A549 (cell line): ENCODE data around the gene THADA.

Experiments used
- CEBPB ChIP-seq, 2 experiments: fragments of >200 bp in 1 of 2; sonication (Bioruptor Twin) in 1 of 2; formaldehyde crosslinking in 1 of 2; IDR thresholded peaks; 2 replicates each; pipeline ENCODE4 v1.6.1; 2012 to 2016
- EP300 ChIP-seq, 2 experiments: fragments of >200 bp; sonication (Bioruptor Twin); formaldehyde crosslinking; IDR thresholded peaks; 2 replicates in 1 of 2; 3 replicates in 1 of 2; pipeline ENCODE4 v1.6.1; 2016 to 2017
- PHF8 ChIP-seq: fragments of 200-600 bp; sonication (generic); IDR thresholded peaks from 2 replicates; pipeline ENCODE4 v1.6.1; 2016; ENCODE audit warnings: low read depth, mild to moderate bottlenecking, antibody characterized with exemption, moderate library complexity, borderline replicate concordance
- POLR2A ChIP-seq: IDR thresholded peaks from 2 replicates; pipeline ENCODE4 v1.6.1; 2012; ENCODE audit warnings: mild to moderate bottlenecking, low read length
- ZC3H11A ChIP-seq: fragments of 450-650 bp; IDR thresholded peaks from 2 replicates; pipeline ENCODE4 v1.6.1; 2014; ENCODE audit warnings: antibody characterized with exemption, mild to moderate bottlenecking
- ZNF302 ChIP-seq: fragments of 250-450 bp; sonication (Bioruptor Pico); IDR thresholded peaks from 2 replicates; pipeline ENCODE4 v1.9.0; 2021; ENCODE audit warnings: inconsistent platforms, mild to moderate bottlenecking, moderate library complexity

- no peak for TF ChIP-seq ZC3H11A
- no peak for TF ChIP-seq EP300 (IDR thresholded peaks at IDR 0.05)
- no peak for TF ChIP-seq POLR2A
- no peak for TF ChIP-seq CEBPB (IDR thresholded peaks at IDR 0.05)
- TF ChIP-seq ZNF302, result no peak
- no peak for TF ChIP-seq PHF8
Measured at GRCh38 chr2:43192744-43193651, 402.8 kb downstream of the THADA start.
